Esophagus mucosa (tissue), 1 donor: ENCODE results near the gene CCDC184. TPM values are rescaled to one million over a fixed set of nuclear protein-coding genes. Genes with fewer than 3 reads are reported as not detected.
"Not testable (repeated sequence)": the region's sequence is repeated elsewhere in the genome, so short reads cannot be mapped to it uniquely, and the experiment has no call there.

Experiments
- ATAC-seq: fragments of 200-7000 bp; cut with Tn5 transposase; one replicate; pipeline ENCODE4 v1.9.1; 2020
- total RNA-seq: library from RNA; stranded (reverse); gene quantifications from one replicate; pipeline ENCODE4 v1.2.4, GENCODE V29; 2023
- donor health status: DM: yes; HTN: yes; CAD: no.

The CCDC184 gene
- total RNA-seq, 1 donor from 2014 or later = 0.20 TPM

GRCh38 chr12:48209495-48209894 lies 26.1 kb downstream of the CCDC184 start:
- not testable (repeated sequence) for ATAC-seq

GRCh38 chr12:48216785-48217184 lies 33.3 kb downstream of the CCDC184 start:
- no peak for ATAC-seq

GRCh38 chr12:48219631-48220030 lies 36.2 kb downstream of the CCDC184 start:
- ATAC-seq = no peak

- ATAC-seq = no peak
These were observed 37.3 kb downstream of the CCDC184 start for GRCh38 chr12:48220701-48221100.

- no peak for ATAC-seq
These were observed 38.2 kb downstream of the CCDC184 start for GRCh38 chr12:48221645-48222044.

GRCh38 chr12:48224533-48224932 lies 41.1 kb downstream of the CCDC184 start:
- ATAC-seq = not testable (repeated sequence)

- ATAC-seq = not testable (repeated sequence)
These were observed 47.9 kb downstream of the CCDC184 start for GRCh38 chr12:48231169-48231958.

Other genes with a start within 250 kb of the CCDC184 start
- gene TMEM106C, start 220.0 kb upstream of the CCDC184 start, total RNA-seq = 45.4 TPM
- not detected for gene COL2A1, start 179.2 kb upstream of the CCDC184 start, total RNA-seq
- 13.4 TPM for gene SENP1, start 77.6 kb upstream of the CCDC184 start, total RNA-seq
- 24.7 TPM for gene PFKM, start 64.3 kb upstream of the CCDC184 start, total RNA-seq
- 24.7 TPM for gene ASB8, start 26.1 kb upstream of the CCDC184 start, total RNA-seq
- gene OR10AD1, start 19.6 kb downstream of the CCDC184 start, total RNA-seq = not detected
- gene ZNF641, start 167.3 kb downstream of the CCDC184 start, total RNA-seq = 6.5 TPM